Esophagus muscularis mucosa (tissue), 4 donors: ENCODE data around the gene UHRF1. TPM values are rescaled to one million over a fixed set of nuclear protein-coding genes. Genes with fewer than 3 reads are reported as not detected.
A peak's percentile ranks its signal among the peaks of the same experiment; 100 is the strongest.

Source experiments
- DNase-seq: peaks from one replicate; pipeline ENCODE4 v3.0.0-alpha.2; 2017; ENCODE audit errors: extremely low spot score
- H3K27ac ChIP-seq, 4 donors: fragments of 200-600 bp; sonication (generic); replicated peaks in 1 of 4; 1 replicate in 3 of 4; 2 replicates in 1 of 4; pipeline ENCODE4 v1.5.1; 2016 to 2019; ENCODE audit warnings: mild to moderate bottlenecking in 1 of 4
- H3K27me3 ChIP-seq, 4 donors: fragments of 200-600 bp; sonication (generic); one replicate each; pipeline versions ENCODE4 v1.5.1 to v1.6.0; 2016 to 2019
- H3K36me3 ChIP-seq, 4 donors: fragments of 200-600 bp; sonication (generic); one replicate each; pipeline ENCODE4 v1.5.1; 2016 to 2019
- H3K4me1 ChIP-seq, 4 donors: fragments of 200-600 bp; sonication (generic); one replicate each; pipeline ENCODE4 v1.5.1; 2016 to 2019
- H3K4me3 ChIP-seq, 4 donors: fragments of 200-600 bp; sonication (generic); 1 replicate in 2 of 4; 2 replicates in 2 of 4; pipeline ENCODE4 v1.5.1; 2016 to 2019; ENCODE audit warnings: mild to moderate bottlenecking in 4 of 4, moderate library complexity in 1 of 4
- H3K9me3 ChIP-seq, 4 donors: fragments of 200-600 bp; sonication (generic); 1 replicate in 3 of 4; 2 replicates in 1 of 4; pipeline ENCODE4 v1.5.1; 2016 to 2019
- EP300 ChIP-seq: sonication (generic); formaldehyde crosslinking; IDR thresholded peaks from one replicate; pipeline ENCODE4 v1.6.1; 2017; ENCODE audit warnings: antibody characterized with exemption
- POLR2A ChIP-seq: fragments of 450-650 bp; IDR thresholded peaks from one replicate; pipeline ENCODE4 v1.6.1; 2017; ENCODE audit warnings: antibody characterized with exemption, moderate library complexity, mild to moderate bottlenecking, low read depth
- POLR2AphosphoS5 ChIP-seq, 2 donors: sonication (generic); formaldehyde crosslinking; IDR thresholded peaks; one replicate each; pipeline ENCODE4 v1.6.1; 2017; ENCODE audit warnings: antibody characterized with exemption in 2 of 2
- WGBS: methylation state at CpG from one replicate; pipeline ENCODE4 v1.1.5; 2018; 5-methylcytosine and 5-hydroxymethylcytosine counted together
- intact Hi-C: fragments of 100-400 bp; cut with DNase I; formaldehyde crosslinking; loops from one replicate; pipeline ENCODE4 v1.15.1; 2023
- total RNA-seq, 4 donors: library from RNA; depleted of rRNA; stranded (reverse); fragments of >200 nt; gene quantifications; one replicate each; pipeline versions ENCODE4 v1.1.0 to v1.2.1, GENCODE V29; 2016
- TF ChIP-seq, protein P1 (sequence below), 3 experiments: fragments of 200-600 bp in 2 of 3; fragments of 450-650 bp in 1 of 3; sonication (generic) in 2 of 3; IDR thresholded peaks; one replicate each; pipeline ENCODE4 v1.5.1; 2017 to 2019; ENCODE audit warnings: antibody characterized with exemption in 3 of 3, mild to moderate bottlenecking in 2 of 3, moderate library complexity in 1 of 3

UHRF1 gene
- total RNA-seq, 4 donors from 2014 or later = 0.33 to 1.2 (median 0.64) TPM

- TF ChIP-seq POLR2AphosphoS5 (IDR thresholded peaks at IDR 0.05) (no peak), EP300 (no peak), POLR2A (no peak)
- TF ChIP-seq, protein P1, sequence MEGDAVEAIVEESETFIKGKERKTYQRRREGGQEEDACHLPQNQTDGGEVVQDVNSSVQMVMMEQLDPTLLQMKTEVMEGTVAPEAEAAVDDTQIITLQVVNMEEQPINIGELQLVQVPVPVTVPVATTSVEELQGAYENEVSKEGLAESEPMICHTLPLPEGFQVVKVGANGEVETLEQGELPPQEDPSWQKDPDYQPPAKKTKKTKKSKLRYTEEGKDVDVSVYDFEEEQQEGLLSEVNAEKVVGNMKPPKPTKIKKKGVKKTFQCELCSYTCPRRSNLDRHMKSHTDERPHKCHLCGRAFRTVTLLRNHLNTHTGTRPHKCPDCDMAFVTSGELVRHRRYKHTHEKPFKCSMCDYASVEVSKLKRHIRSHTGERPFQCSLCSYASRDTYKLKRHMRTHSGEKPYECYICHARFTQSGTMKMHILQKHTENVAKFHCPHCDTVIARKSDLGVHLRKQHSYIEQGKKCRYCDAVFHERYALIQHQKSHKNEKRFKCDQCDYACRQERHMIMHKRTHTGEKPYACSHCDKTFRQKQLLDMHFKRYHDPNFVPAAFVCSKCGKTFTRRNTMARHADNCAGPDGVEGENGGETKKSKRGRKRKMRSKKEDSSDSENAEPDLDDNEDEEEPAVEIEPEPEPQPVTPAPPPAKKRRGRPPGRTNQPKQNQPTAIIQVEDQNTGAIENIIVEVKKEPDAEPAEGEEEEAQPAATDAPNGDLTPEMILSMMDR (IDR thresholded peaks at IDR 0.05) = no peak
- WGBS = 99% methylated on average over 7 of the region's 7 CpGs
- no peaks in the 10 kb centered on the region for H3K36me3 ChIP-seq
- no peak overlapping the region for H3K4me3 ChIP-seq
- H3K27ac ChIP-seq = no peak overlapping the region
- H3K4me1 ChIP-seq = no peaks in the 10 kb centered on the region
- DNase-seq = no peak
- intact Hi-C loops = no loop called here
- no peaks in the 10 kb centered on the region for H3K27me3 ChIP-seq
- H3K9me3 ChIP-seq = no peaks in the 10 kb centered on the region
Measured at GRCh38 chr19:4962085-4962619, 52.9 kb downstream of the UHRF1 start.

DNA sequence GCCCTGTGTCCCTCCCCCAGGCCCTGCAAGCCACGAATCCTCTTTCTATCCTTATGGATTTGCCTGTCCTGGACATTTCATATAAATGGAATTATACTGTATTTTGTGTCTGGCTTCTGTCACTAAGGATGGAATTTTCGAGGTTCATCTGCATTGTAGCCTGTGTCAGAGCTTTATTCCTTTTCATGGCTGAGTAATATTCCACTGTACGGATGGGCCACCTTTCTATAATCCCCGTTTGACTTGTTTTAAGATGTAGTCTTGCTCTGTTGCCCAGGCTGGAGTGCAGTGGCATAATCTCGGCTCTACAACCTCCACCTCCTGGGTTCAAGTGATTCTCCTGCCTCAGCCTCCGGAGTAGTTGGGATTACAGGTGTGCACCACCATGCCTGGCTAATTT, 55.8 kb downstream of the UHRF1 start:
- Histone ChIP-seq H3K9me3 (no peaks in the 10 kb centered on the region), H3K27me3 (no peaks in the 10 kb centered on the region), H3K36me3 (no peaks in the 10 kb centered on the region), H3K4me3 (no peak overlapping the region), H3K4me1 (peaks cover 5 to 13% (median 11%) of the 10 kb centered on the region in 4 donors), H3K27ac (no peak overlapping the region)
- intact Hi-C loops = no loop called here
- TF ChIP-seq EP300 = no peak
- no peak for TF ChIP-seq POLR2AphosphoS5 (IDR thresholded peaks at IDR 0.05)
- no peak for TF ChIP-seq POLR2A
- TF ChIP-seq, protein P1 (IDR thresholded peaks at IDR 0.05) = no peak
- 93% methylated on average over 6 of the region's 6 CpGs for WGBS
- no peak for DNase-seq

- Histone ChIP-seq H3K27ac (no peak overlapping the region), H3K36me3 (no peaks in the 10 kb centered on the region), H3K27me3 (no peaks in the 10 kb centered on the region), H3K4me3 (no peak overlapping the region), H3K9me3 (no peaks in the 10 kb centered on the region), H3K4me1 (peaks cover 16 to 29% (median 26%) of the 10 kb centered on the region in 4 donors)
- TF ChIP-seq, protein P1 (IDR thresholded peaks at IDR 0.05) = no peak
- intact Hi-C loops = loop anchor here (2.0 kb wide), 1 partner anchor 62 kb away; no protein-coding TSS in a partner anchor
- WGBS = 92% methylated on average over 6 of the region's 6 CpGs
- DNase-seq = no peak
Measured at GRCh38 chr19:4966591-4966990, 57.3 kb downstream of the UHRF1 start.

GRCh38 chr19:4967738-4968461, 58.6 kb downstream of the UHRF1 start:
- H3K27ac ChIP-seq = peak overlapping the region; percentile 21 to 74 (median 72)
- no peaks in the 10 kb centered on the region for H3K36me3 ChIP-seq
- TF ChIP-seq POLR2A (peak; percentile 24), EP300 (no peak)
- H3K27me3 ChIP-seq = no peaks in the 10 kb centered on the region
- DNase-seq = no peak
- 61% methylated on average over 14 of the region's 16 CpGs for WGBS
- intact Hi-C loops = loop anchor here (2.0 kb wide), 1 partner anchor 61 kb away; no protein-coding TSS in a partner anchor
- no peaks in the 10 kb centered on the region for H3K9me3 ChIP-seq
- peak overlapping the region; percentile 38 to 48 (median 44) for H3K4me3 ChIP-seq
- H3K4me1 ChIP-seq = peaks cover 29 to 42% (median 39%) of the 10 kb centered on the region in 4 donors

DNA sequence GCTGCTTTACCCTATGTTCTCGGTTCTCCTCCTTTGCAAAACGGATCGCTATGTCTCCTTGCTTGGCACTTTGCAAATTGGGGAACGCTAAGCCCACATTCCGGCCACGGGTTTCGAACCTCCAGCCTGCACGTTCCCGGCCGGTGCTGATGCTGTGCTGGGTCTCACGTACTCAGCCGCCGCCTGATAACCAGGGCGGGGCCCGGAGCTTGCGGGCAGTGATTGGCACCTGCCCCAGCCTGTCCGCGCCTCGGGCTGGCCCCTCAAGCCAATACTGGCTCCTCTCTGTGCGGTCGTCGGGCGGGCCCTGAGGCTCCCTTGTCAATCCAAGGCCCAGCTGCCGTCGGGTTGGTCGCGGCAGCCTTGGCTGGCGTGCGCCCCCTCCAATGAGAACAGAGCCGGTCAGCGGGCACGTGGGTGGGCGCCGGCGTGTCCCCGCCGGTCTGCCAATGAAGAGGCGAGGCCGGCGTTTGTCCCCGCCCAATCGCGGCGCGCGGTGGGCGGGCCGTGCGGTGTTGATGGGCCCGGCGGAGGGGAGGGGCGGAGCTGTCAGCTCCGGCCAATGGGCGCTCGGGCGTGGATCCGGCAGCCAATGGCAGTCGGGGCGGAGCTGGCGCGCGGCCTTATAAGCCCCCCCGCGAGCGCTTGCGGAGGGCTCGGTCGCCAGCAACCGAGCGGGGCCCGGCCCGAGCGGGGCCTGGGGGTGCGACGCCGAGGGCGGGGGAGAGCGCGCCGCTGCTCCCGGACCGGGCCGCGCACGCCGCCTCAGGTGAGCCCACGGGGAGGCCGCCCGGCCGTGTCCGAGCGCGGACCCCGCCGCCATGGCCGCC, 59.4 kb downstream of the UHRF1 start, which contains the start of gene KDM4B:
TSS of gene KDM4B (plus strand) at position 652 of the 830 bp plus-strand sequence. CDS start 63,778 bp downstream, outside the sequence.
- peak within 1 kb of the TSS; percentile 74 to 87 (median 82) for H3K27ac ChIP-seq
- peak; percentile 100 for DNase-seq
- no peaks in the 10 kb centered on the region for H3K36me3 ChIP-seq
- TF ChIP-seq, protein P1 (IDR thresholded peaks at IDR 0.05) = peak in 1 of 3 experiments; percentile 30
- TF ChIP-seq POLR2AphosphoS5 (IDR thresholded peaks at IDR 0.05) (peak; percentile 89 to 97), POLR2A (peak; percentile 77), EP300 (no peak)
- WGBS = 1% methylated on average over 25 of the region's 96 CpGs
- H3K27me3 ChIP-seq = no peaks in the 10 kb centered on the region
- H3K9me3 ChIP-seq = no peaks in the 10 kb centered on the region
- H3K4me1 ChIP-seq = peaks cover 32 to 49% (median 47%) of the 10 kb centered on the region in 4 donors
- intact Hi-C loops = no loop called here
- peak within 1 kb of the TSS; percentile 72 to 85 (median 76) for H3K4me3 ChIP-seq
